ENCODE data around the gene TGFBR2.

TGFBR2 gene

DNA sequence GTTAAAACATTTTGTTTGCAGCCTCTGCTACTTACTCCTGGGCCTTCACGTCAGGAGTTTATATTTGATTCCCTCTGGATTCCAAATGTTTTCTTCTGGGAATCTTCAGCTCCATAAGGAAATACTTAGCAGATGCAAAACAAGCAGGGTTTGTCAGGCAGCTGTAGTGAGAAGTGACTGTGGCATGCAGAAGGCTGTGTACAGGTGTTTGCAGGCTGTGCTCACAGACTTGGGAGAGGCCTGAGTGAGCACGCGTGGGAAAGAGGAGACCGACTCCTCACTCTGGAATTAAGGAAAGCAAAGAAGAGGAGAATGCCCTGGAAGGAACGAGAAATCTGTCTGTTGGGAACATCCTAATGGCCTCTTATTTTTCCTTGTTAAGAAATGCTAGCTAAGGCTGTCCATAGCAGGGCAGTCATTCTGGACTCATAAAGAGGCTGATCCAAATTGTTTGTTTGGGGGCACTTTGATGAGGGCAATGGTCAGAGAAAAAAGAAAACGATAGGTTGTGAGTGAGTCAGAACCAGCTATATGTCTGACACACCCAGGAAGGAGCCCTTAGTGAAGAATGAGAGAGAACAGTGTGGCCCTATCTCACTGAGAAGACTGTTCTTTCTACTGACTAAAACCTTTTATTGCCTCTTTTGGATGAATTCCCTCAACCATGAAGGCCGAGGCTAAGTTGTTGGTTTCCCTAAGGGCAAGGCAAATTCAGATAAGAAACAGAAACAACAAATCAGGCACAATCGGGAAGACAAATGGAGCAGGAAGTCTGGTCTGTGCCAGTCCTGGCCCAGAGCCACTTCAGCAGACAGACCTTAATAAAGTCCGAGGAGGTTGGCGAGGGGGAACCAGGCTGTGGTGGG, 82.6 kb downstream of the TGFBR2 start:
- DNase-seq (ENCODE audit: extremely low read depth in 1 of 2, low read depth in 1 of 2), result no peak

DNA sequence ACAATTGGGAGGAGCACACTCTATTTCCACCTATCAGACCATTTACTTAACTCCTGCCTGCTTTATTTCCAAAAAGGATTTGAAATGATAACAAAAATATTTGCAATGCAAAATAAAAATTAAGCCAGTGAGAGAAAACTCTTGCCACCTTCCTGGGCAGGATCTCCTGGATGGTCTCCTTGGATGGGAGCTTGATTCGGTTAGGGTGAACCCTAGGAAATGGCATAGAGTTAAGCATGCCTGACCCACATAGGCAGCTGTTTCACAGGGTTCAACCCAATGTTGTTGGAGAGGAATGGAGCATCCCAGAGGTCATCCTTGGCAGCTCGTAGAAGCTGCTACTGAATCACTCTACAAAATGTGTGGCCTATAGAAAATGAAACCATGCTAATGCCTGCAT, 83.8 kb downstream of the TGFBR2 start:
- DNase-seq (ENCODE audit: extremely low read depth in 1 of 2, low read depth in 1 of 2), result no peak

DNA sequence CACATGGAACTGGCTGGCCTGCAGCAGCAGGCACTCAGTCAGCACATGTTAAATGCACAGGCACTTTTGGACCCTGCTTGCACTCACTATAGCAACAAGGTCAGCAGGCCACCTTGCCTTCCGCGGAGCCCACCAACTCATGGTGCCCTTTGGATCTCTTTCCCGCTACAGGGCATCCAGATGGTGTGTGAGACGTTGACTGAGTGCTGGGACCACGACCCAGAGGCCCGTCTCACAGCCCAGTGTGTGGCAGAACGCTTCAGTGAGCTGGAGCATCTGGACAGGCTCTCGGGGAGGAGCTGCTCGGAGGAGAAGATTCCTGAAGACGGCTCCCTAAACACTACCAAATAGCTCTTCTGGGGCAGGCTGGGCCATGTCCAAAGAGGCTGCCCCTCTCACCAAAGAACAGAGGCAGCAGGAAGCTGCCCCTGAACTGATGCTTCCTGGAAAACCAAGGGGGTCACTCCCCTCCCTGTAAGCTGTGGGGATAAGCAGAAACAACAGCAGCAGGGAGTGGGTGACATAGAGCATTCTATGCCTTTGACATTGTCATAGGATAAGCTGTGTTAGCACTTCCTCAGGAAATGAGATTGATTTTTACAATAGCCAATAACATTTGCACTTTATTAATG, 85.0 kb downstream of the TGFBR2 start:
- DNase-seq (ENCODE audit: extremely low read depth in 1 of 2, low read depth in 1 of 2), result no peak

DNA sequence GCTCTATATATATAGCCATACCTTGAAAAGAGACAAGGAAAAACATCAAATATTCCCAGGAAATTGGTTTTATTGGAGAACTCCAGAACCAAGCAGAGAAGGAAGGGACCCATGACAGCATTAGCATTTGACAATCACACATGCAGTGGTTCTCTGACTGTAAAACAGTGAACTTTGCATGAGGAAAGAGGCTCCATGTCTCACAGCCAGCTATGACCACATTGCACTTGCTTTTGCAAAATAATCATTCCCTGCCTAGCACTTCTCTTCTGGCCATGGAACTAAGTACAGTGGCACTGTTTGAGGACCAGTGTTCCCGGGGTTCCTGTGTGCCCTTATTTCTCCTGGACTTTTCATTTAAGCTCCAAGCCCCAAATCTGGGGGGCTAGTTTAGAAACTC, 85.5 kb downstream of the TGFBR2 start:
- DNase-seq (ENCODE audit: extremely low read depth in 1 of 2, low read depth in 1 of 2), result no peak

DNA sequence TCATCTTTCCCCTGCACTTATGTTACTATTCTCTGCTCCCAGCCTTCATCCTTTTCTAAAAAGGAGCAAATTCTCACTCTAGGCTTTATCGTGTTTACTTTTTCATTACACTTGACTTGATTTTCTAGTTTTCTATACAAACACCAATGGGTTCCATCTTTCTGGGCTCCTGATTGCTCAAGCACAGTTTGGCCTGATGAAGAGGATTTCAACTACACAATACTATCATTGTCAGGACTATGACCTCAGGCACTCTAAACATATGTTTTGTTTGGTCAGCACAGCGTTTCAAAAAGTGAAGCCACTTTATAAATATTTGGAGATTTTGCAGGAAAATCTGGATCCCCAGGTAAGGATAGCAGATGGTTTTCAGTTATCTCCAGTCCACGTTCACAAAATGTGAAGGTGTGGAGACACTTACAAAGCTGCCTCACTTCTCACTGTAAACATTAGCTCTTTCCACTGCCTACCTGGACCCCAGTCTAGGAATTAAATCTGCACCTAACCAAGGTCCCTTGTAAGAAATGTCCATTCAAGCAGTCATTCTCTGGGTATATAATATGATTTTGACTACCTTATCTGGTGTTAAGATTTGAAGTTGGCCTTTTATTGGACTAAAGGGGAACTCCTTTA, 86.2 kb downstream of the TGFBR2 start:
- DNase-seq (ENCODE audit: extremely low read depth in 1 of 2, low read depth in 1 of 2), result no peak

DNA sequence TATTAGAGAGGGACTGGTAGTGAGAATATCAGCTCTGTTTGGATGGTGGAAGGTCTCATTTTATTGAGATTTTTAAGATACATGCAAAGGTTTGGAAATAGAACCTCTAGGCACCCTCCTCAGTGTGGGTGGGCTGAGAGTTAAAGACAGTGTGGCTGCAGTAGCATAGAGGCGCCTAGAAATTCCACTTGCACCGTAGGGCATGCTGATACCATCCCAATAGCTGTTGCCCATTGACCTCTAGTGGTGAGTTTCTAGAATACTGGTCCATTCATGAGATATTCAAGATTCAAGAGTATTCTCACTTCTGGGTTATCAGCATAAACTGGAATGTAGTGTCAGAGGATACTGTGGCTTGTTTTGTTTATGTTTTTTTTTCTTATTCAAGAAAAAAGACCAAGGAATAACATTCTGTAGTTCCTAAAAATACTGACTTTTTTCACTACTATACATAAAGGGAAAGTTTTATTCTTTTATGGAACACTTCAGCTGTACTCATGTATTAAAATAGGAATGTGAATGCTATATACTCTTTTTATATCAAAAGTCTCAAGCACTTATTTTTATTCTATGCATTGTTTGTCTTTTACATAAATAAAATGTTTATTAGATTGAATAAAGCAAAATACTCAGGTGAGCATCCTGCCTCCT, 87.2 kb downstream of the TGFBR2 start:
- peak in 1 of 2 donors; percentile 12 for DNase-seq (ENCODE audit: extremely low read depth in 1 of 2, low read depth in 1 of 2)

DNA sequence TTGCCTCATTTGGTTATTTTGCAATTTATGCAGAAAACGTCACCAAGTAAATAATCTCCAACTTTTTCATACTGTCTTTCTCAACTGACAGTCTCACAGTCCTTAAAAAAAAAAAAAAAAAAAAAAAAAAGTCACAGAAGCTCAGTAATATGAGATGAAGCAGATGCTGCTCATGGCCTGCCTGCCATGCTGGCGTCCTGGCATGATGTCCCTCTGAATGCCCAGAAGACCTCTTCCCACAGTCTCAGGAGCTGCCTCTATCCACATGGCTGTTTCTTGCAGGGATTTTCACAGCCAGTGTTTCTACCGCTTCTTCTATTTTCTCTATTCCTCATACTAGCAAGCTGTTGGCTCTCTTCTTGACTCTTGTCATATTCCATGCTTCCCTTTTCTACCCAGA, 87.7 kb downstream of the TGFBR2 start:
- DNase-seq (ENCODE audit: extremely low read depth in 1 of 2, low read depth in 1 of 2), result no peak

DNA sequence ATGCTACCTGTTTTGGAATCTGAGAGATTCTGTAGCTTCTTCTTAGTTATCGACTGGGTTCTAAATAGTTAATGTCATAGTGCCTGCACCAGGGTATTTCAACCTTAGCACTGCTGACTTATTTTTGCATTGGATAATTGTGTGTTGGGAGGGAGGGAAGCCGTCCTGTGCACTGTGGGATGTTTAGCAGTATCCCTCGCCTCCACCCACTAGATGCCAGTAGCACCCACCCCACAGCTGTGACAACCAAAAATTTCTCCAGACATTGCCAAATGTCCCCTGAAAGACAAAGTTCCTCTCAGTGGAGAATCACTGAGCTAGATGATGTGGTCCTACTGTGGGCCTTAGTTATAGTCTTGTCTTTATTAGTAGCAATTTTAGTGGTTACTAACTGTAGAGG, 88.3 kb downstream of the TGFBR2 start:
- DNase-seq (ENCODE audit: extremely low read depth in 1 of 2, low read depth in 1 of 2), result no peak

DNA sequence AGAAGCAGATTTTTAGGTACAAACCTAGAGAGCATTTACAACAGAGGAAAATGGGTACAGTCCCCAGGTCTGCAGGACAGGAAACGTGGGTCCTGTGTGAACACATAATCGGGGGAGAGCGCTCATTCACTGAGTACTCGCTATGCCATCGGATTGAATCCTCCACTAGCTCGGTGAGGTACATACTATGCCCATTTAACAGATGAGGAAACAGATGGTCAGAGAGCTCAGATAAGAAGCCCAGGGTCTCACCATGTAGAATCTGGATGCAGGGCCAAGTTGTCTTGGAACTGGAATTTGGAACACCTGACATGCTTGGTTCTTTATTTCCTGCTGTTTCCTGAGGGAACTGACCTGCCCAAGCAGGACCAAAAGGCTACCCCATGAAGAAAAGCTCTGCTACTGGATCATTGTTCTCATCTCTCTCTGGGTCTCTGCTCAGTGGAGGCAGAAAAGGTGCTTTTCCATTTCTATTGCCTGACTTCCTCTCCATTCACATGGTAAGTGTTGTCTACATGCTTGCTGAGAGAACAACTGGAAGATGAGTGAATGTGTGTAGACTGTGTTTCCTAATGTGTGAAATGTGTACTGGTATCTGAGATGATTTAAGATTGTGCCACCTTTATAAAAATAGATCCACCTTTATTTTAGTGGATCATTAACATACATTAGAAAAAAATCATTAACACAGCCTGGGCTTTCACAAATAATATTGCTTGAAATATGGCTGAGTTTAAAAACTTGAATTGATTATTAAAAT, 89.1 kb downstream of the TGFBR2 start:
- no peak for DNase-seq (ENCODE audit: extremely low read depth in 1 of 2, low read depth in 1 of 2)

DNA sequence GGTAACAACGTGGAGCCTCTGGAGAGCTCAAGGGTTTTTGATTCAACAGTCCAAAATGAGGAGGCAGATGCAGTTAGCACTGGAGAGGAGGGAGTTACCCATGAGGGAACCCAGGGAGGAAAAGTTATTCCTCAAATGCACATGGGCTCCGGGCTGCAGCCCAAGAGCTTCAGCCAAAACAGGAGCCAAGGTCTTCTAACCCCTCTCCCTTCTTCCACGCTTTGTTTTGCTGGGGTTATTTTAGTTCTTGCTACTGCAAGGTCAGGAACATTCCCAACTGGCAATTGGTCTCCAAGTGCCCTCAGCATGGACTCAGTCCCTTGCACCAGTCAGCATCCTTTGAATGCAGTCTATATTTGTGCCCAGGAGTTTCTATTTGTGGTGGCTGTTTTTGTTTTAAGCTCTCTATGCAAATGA, 90.0 kb downstream of the TGFBR2 start:
- no peak for DNase-seq (ENCODE audit: extremely low read depth in 1 of 2, low read depth in 1 of 2)

DNA sequence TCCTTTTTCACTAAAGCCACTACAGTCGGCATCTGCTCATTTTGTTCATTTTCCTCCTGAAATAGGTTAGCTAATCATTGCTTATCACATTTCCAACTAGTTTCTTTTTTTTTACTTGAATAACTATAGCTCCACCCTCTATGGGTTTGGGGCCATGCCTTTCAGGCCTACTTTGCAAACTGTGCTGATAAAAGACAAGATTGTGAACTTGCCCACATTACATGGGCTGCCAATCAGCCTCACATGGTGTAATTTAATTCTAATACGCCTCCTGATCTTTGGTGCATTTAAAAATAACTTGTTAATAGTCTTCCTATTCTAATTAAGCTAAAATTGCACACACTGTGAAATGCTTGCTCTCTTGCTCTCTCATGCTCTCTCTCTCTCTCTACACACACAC, 90.5 kb downstream of the TGFBR2 start:
- no peak for DNase-seq (ENCODE audit: extremely low read depth in 1 of 2, low read depth in 1 of 2)

DNA sequence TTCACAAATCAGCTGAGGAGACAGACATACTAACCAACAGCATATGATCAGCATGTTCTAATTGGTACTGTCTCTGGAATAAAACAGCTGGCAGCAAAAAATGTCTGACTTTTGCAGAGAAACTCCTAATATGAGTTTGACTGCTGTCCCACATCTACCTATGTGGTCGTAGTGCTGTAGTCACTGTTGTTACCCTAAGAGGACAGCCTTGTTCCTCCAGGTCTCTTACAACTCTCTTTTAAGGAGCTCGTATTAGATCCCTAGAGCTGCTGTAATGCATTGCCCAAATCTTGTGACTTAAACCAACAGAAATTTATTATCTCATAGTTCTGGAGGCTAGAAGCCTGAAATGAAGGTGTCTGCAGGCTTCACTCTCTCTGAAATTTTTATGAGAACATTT, 92.1 kb downstream of the TGFBR2 start:
- no peak for DNase-seq (ENCODE audit: extremely low read depth in 1 of 2, low read depth in 1 of 2)

DNA sequence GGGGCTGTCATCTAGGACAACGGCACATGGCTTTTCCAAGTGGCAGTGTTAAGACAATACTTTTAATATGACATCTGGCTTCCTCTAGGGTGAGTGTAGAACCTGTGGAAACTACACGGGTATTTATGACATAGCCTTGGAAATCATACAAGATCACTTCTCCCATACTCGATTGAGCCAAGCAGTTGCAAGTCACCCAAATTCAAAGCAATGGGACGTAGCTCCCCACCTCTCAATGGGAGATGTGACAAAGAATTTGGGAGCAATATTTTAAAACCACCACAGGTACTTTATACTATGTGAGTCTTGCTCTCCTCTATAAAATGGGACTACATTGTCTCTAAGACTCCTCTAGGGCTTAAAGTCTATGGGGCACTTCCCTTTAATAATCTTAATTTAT, 93.5 kb downstream of the TGFBR2 start:
- DNase-seq (ENCODE audit: extremely low read depth in 1 of 2, low read depth in 1 of 2), result no peak

DNA sequence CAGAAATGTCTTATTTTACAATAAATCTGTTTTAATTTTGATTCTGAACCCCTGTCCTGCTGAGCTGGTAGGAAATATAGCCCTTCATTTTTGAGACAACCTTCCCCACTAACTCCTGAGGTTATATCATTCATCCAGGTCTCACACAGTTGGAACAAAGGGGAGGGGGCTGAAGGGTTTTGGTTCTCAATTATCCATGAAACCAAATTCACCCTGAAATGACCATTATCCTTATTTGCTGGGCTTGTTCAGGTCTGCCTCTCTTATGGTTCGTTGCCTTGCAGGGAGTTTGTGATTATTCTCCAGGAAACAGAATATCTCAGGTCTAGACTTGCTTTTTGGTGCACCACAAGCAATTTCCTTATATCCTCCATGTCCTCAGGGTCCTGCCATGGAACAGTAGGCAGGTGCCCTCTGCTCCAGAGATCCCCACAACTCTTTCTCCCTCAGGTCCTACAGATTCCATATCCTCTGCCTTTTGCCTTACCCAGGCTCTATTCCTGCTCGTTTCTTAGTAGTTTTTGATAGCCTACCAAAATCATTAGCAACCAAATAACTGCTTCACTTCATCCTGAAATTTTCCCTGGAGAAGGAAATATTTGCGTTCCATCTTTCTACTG, 94.4 kb downstream of the TGFBR2 start:
- DNase-seq (ENCODE audit: extremely low read depth in 1 of 2, low read depth in 1 of 2), result no peak

DNA sequence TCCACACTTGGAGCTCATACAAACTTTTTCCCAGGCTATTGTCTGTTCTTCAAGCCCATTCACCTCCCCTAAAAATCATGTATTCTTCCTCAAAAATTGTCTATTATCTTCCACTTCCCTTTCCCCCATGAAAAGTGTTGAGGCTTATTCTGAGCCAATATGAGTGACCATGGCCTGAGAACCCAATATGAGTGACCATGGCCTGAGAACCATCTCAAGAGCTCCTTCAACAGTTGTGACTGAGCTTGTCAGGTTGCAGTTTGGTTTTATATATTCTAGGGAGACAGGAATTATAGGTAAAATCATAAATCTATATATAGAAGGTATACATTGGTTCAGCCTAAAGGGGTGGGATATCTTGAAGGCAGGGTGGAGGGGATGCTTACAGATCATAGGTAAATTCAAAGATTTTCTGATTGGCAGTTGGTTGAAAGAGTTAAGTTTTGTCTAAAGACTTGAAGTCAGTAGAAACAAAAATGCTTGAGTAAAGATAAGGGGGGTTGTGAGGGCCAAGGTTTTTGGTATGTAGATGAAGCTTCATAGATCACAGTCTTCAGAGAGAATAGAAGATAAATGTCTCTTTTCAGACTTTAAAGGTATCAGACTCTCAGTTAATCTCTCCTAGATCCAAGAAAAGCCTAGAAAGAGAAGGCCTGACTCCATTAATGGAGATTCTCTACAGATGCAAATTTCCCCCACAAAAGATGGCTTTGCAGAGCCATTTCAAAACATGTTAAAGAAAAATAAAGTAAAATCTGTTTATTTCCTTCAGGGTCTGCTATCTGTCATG, 95.8 kb downstream of the TGFBR2 start:
- DNase-seq (ENCODE audit: extremely low read depth in 1 of 2, low read depth in 1 of 2), result no peak

DNA sequence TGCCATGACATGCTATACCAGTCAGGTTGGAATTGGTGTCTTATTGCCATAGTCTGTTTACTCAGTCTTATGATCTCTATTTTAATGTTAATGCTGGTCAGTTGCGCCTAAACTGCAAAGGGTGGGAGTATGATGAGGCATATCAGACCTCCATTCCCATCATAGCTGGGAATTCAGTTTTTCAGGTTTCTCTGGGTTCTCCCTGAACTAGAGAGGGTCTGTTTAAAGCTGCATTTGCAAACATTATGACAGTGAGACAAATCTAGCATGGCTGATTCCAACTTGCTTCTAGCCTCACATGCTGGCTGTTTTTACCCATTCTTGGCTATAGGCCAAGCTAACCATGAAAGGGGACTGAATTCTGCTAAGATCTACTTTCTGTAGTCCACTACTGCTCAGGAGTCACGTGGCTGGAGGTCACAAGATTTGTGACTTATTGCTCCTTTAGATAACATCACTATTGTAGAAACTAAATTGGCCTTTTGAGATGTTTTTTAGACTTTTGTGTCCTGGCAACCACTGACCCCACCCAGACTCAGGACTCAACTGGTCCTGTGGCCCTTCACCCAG, 96.5 kb downstream of the TGFBR2 start:
- DNase-seq (ENCODE audit: extremely low read depth in 1 of 2, low read depth in 1 of 2), result no peak

DNA sequence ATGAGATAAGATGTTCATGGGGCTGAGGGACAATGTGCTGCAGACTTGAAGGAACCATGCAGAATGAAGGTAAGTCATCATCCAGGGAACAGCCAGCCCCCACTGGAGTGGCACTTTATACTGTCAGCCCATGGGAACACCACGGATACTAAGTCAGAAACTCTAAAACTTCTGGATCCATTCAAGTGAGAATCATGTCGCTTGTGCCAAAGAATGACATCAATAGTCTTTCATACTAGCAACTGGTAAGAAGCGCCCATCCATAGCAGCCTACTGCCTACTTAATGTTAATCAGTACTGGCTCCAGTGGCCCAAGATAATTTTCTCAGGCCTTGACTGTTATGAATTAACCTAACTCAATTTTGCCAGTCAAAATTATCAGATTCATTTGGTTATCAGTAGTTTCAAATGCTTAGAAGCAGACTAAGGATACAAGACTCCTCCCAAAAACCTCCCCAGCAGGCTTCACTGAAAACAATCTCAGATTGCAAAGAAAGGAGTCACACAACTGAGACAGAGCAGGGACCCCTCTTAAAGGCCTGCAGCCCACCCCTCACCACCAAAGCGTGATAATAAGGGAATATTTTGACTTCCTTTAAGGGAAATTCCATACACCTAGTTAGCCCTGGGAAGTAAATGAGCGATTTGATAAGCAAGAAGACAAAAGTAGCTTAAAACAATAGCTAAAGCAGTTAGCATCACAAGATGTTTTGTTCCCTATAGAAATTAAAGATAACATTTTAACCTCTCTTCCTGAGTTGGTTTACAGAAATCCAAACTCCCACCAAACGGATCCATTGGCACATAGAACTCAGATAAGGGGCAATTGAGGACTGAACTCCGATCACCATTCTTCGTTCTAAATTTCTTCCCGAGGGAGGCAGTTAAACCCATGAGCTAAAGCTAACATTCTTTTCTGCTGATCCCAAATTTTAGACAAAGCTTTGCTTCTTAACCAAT, 98.8 kb downstream of the TGFBR2 start:
- no peak for DNase-seq (ENCODE audit: extremely low read depth in 1 of 2, low read depth in 1 of 2)

DNA sequence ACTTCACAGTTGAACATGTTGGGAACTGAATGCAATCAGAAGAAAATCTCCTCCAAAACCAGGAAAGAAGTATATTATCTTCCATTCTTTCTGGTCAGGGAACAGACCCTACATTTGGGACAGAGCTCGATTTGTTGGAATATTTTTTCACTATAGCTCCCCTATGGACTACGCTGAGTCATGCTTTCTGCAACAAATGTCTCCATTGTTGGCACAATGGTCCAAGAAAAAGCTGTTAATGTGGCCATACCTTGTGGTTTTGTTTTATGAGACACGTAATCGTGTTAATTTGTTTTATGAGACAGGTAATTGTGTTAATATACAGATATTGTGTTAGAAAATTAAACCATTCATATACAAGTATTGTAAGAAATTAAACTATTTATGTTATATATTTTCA, 101.4 kb downstream of the TGFBR2 start:
- DNase-seq (ENCODE audit: extremely low read depth in 1 of 2, low read depth in 1 of 2), result no peak

Data from activated CD8-positive, alpha-beta memory T cell treated with anti-CD3 and anti-CD28 coated beads for 1 hour (primary cell).